Fibroblast of peridontal ligament (primary cell): Measurements from ENCODE around the gene PALM.
A peak's percentile ranks its signal among the peaks of the same experiment; 100 is the strongest.
"Not testable (repeated sequence)": the region's sequence is repeated elsewhere in the genome, so short reads cannot be mapped to it uniquely, and the experiment has no call there.

Experiments used
- DNase-seq: peaks from one replicate; pipeline ENCODE4 v3.0.0-alpha.2; 2010; ENCODE audit errors: extremely low read depth

Gene PALM

GRCh38 chr19:708154-709143 is at the start of gene PALM:
TSS of gene PALM (plus strand) at chr19:708935. CDS start at chr19:709147, 212 bp downstream.
- DNase-seq: no peak

GRCh38 chr19:660793-661426 is 47.8 kb upstream of the PALM start:
- DNase-seq: no peak

- DNase-seq: no peak
These were observed 47.1 kb upstream of the PALM start for GRCh38 chr19:661427-662196.

- DNase-seq: no peak
These were observed 46.4 kb upstream of the PALM start for GRCh38 chr19:662207-662961.

- DNase-seq: peak; percentile 85
These were observed 45.6 kb upstream of the PALM start, which contains the start of gene RNF126 for GRCh38 chr19:662962-663681. TSS of gene RNF126 (minus strand) at chr19:663214. CDS start at chr19:663121, 93 bp downstream.

GRCh38 chr19:663682-664117 is 45.0 kb upstream of the PALM start:
- DNase-seq: no peak

- DNase-seq: peak; percentile 68
These were observed 43.8 kb upstream of the PALM start for GRCh38 chr19:664913-665443.

- not testable (repeated sequence) for DNase-seq
These were observed 41.7 kb upstream of the PALM start for GRCh38 chr19:666985-667573.

- DNase-seq: not testable (repeated sequence)
These were observed 39.9 kb upstream of the PALM start for GRCh38 chr19:668675-669434.

- DNase-seq: no peak
These were observed 38.1 kb upstream of the PALM start for GRCh38 chr19:670609-671075.

GRCh38 chr19:674282-675151 is 34.2 kb upstream of the PALM start:
- no peak for DNase-seq

GRCh38 chr19:676007-676338 is 32.8 kb upstream of the PALM start:
- no peak for DNase-seq

- no peak for DNase-seq
These were observed 32.2 kb upstream of the PALM start, which contains the start of gene FSTL3 for GRCh38 chr19:676339-677105. TSS of gene FSTL3 (plus strand) at chr19:676392. CDS start at chr19:676424, 32 bp downstream.

- peak; percentile 71 for DNase-seq
These were observed 31.5 kb upstream of the PALM start for GRCh38 chr19:677201-677600.

- no peak for DNase-seq
These were observed 30.9 kb upstream of the PALM start for GRCh38 chr19:677601-678436.

- no peak for DNase-seq
These were observed 29.8 kb upstream of the PALM start for GRCh38 chr19:678791-679388.
